ENCODE data around the gene CSTF3.

CSTF3 gene

GRCh38 chr11:33161120-33162005, at the start of gene CSTF3:
Gene CSTF3 (minus strand): TSS chr11:33161480. CDS start chr11:33161325, 155 bp downstream.
- peak; percentile 87 for DNase-seq (ENCODE audit: low spot score)
- in situ Hi-C loops (cut with MboI; ENCODE audit: low pct_unique_long_range_greater_than_20kb, low sequenced_read_pairs, unreplicated experiment), result loop anchor here (10.0 to 25.0 kb wide), 2 partner anchors 163 to 551 kb away; partner anchors contain the start of gene C11orf91
- TF ChIP-seq CTCF (IDR thresholded peaks at IDR 0.05; ENCODE audit: extremely low read depth, insufficient read depth, missing control alignments), result no peak

- no peak for DNase-seq (ENCODE audit: low spot score)
- in situ Hi-C loops (cut with MboI; ENCODE audit: low pct_unique_long_range_greater_than_20kb, low sequenced_read_pairs, unreplicated experiment), result no loop called here
- no peak for TF ChIP-seq CTCF (IDR thresholded peaks at IDR 0.05; ENCODE audit: extremely low read depth, insufficient read depth, missing control alignments)
Observed at GRCh38 chr11:33208150-33208549, 46.9 kb upstream of the CSTF3 start.

- no peak for TF ChIP-seq CTCF (IDR thresholded peaks at IDR 0.05; ENCODE audit: extremely low read depth, insufficient read depth, missing control alignments)
- in situ Hi-C loops (cut with MboI; ENCODE audit: low pct_unique_long_range_greater_than_20kb, low sequenced_read_pairs, unreplicated experiment), result no loop called here
- DNase-seq (ENCODE audit: low spot score), result no peak
Observed at GRCh38 chr11:33207408-33207985, 46.2 kb upstream of the CSTF3 start.

DNA sequence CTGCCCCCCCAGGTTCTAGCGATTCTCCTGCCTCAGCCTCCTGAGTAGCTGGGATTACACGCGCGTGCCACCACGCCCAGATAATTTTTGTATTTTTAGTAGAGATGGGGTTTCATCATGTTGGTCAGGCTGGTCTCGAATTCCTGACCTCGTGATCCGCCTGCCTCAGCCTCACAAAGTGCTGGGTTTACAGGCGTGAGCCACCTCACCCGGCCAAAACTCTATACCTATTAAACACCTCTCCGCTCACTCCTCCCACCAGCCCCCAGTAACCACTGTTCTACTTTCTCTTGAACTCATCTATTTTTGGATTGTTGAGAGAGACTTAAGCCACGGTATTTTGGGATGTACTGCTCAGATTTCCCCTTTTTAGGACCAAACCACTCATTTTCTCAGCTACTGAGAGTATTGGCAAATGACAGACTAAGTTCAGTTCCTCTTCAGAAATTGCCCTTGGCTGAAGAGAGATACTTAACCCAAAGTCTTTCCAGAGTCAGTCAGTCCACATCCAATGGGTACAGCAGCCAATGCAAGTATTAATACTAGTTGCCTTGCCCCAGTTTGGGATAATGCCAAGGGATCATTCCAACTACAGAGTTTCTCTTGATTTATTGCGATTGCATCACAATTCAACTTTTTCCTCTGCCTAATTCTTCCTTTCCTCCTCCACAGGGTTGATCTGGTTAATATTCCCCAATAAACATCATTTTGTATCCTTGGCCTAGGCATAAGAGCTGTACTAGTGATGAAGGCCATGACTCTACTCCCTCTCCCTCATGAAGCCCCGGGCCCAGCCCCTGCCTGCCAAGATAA, 36.8 kb upstream of the CSTF3 start:
- in situ Hi-C loops (cut with MboI; ENCODE audit: low pct_unique_long_range_greater_than_20kb, low sequenced_read_pairs, unreplicated experiment), result no loop called here
- no peak for TF ChIP-seq CTCF (IDR thresholded peaks at IDR 0.05; ENCODE audit: extremely low read depth, insufficient read depth, missing control alignments)
- DNase-seq (ENCODE audit: low spot score), result no peak

DNA sequence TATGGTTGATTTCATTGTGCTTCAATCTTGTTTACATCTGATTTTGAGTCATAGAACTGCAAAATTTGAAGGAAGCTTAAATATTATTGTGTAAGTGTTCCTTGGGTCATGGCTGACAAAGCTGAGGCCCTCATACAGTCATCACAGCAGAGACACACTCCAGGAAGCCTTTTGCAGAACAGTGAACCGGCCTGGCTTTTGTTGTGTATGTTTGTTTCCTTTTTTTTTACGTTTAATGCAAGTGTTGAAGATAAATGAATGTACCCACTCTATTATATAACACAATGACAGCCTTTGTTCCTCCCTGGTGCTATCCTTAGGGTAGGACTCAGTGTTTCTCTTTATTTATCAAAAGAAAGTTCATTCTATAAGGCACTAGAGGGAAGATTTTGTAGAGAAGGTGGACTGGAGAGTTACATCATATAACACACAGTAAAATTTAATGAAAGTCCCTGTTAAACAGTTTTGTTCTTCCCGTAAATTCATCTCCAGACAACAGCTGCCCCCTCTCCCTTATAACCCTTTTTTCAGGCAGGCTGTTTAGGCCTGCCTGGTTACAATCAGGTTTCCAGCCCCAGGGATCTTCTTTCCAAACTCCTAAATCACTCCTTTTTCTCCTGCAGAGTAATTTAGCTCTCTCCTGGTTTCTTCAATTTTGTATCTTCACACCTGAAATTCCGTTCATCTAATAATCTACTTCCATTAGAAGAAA, 34.3 kb upstream of the CSTF3 start:
- no peak for DNase-seq (ENCODE audit: low spot score)
- in situ Hi-C loops (cut with MboI; ENCODE audit: low pct_unique_long_range_greater_than_20kb, low sequenced_read_pairs, unreplicated experiment), result no loop called here
- TF ChIP-seq CTCF (IDR thresholded peaks at IDR 0.05; ENCODE audit: extremely low read depth, insufficient read depth, missing control alignments), result no peak

- in situ Hi-C loops (cut with MboI; ENCODE audit: low pct_unique_long_range_greater_than_20kb, low sequenced_read_pairs, unreplicated experiment), result no loop called here
- no peak for DNase-seq (ENCODE audit: low spot score)
Observed at GRCh38 chr11:33194455-33194854, 33.2 kb upstream of the CSTF3 start.

More at GRCh38 chr11:33194455-33194854, 33.2 kb upstream of the CSTF3 start:
- no peak for TF ChIP-seq CTCF (IDR thresholded peaks at IDR 0.05; ENCODE audit: extremely low read depth, insufficient read depth, missing control alignments)

Measured in GM13977 (cell line).